ENCODE data around the gene DTYMK.

Gene DTYMK

GRCh38 chr2:241635756-241636155 is 50.9 kb downstream of the DTYMK start:
- no peak for ATAC-seq
- peak overlapping the region; percentile 66 for H3K27ac Mint-ChIP-seq
- H3K27me3 Mint-ChIP-seq: no peaks in the 10 kb centered on the region
- peaks cover 34% of the 10 kb centered on the region for H3K36me3 Mint-ChIP-seq
- H3K4me3 Mint-ChIP-seq: peak overlapping the region; percentile 77
- peaks cover 53% of the 10 kb centered on the region for H3K4me1 Mint-ChIP-seq
- no peaks in the 10 kb centered on the region for H3K9me3 Mint-ChIP-seq

GRCh38 chr2:241633561-241633960 is 53.1 kb downstream of the DTYMK start:
- no peak overlapping the region for H3K4me3 Mint-ChIP-seq
- H3K4me1 Mint-ChIP-seq: peaks cover 51% of the 10 kb centered on the region
- H3K36me3 Mint-ChIP-seq: peaks cover 25% of the 10 kb centered on the region
- H3K9me3 Mint-ChIP-seq: no peaks in the 10 kb centered on the region
- no peaks in the 10 kb centered on the region for H3K27me3 Mint-ChIP-seq
- H3K27ac Mint-ChIP-seq: no peak overlapping the region
- no peak for ATAC-seq

GRCh38 chr2:241632478-241633325 is 53.9 kb downstream of the DTYMK start:
- Mint-ChIP-seq H3K27me3 (no peaks in the 10 kb centered on the region), H3K9me3 (no peaks in the 10 kb centered on the region), H3K36me3 (peaks cover 31% of the 10 kb centered on the region), H3K4me1 (peaks cover 52% of the 10 kb centered on the region), H3K27ac (no peak overlapping the region), H3K4me3 (no peak overlapping the region)
- no peak for ATAC-seq

GRCh38 chr2:241629762-241630435 is 56.7 kb downstream of the DTYMK start:
- no peak overlapping the region for H3K27ac Mint-ChIP-seq
- ATAC-seq: no peak
- peaks cover 36% of the 10 kb centered on the region for H3K36me3 Mint-ChIP-seq
- H3K4me3 Mint-ChIP-seq: no peak overlapping the region
- peaks cover 38% of the 10 kb centered on the region for H3K4me1 Mint-ChIP-seq
- H3K27me3 Mint-ChIP-seq: no peaks in the 10 kb centered on the region
- H3K9me3 Mint-ChIP-seq: no peaks in the 10 kb centered on the region

- Mint-ChIP-seq H3K9me3 (no peaks in the 10 kb centered on the region), H3K36me3 (peaks cover 30% of the 10 kb centered on the region), H3K4me1 (peaks cover 30% of the 10 kb centered on the region), H3K27ac (no peak overlapping the region), H3K4me3 (no peak overlapping the region), H3K27me3 (no peaks in the 10 kb centered on the region)
- no peak for ATAC-seq
These were observed 58.9 kb downstream of the DTYMK start for GRCh38 chr2:241627675-241628074.

All from stimulated activated memory B cell treated with anti-CD40 and anti-IgM and Interleukin-4, amounts not matched to agents 10 μg/mL and 1 μg/mL and 100 μg/mL, for 72 hours (primary cell).